Panc1 (cell line): ENCODE measurements around the gene PRLR.

ENCODE experiments used
- CTCF ChIP-seq: fragments of 450-650 bp; IDR thresholded peaks from 2 replicates; pipeline ENCODE4 v1.5.1; 2017; ENCODE audit warnings: mild to moderate bottlenecking
- POLR2AphosphoS5 ChIP-seq: IDR thresholded peaks from 2 replicates; pipeline ENCODE4 v1.6.1; 2012; ENCODE audit warnings: mild to moderate bottlenecking, low read depth, low read length, moderate library complexity
- TCF7L2 ChIP-seq: IDR thresholded peaks from 2 replicates; pipeline ENCODE4 v1.6.1; 2011; ENCODE audit warnings: mild to moderate bottlenecking, low read depth, low read length, inconsistent platforms

- TF ChIP-seq POLR2AphosphoS5 (no peak), CTCF (no peak), TCF7L2 (no peak)
These were observed 23.3 kb upstream of the PRLR start for GRCh38 chr5:35253582-35253981.
